Large intestine (tissue), 3 donors: ENCODE data around the gene DNAH8. TPM values are rescaled to one million over a fixed set of nuclear protein-coding genes. Genes with fewer than 3 reads are reported as not detected.
A peak's percentile ranks its signal among the peaks of the same experiment; 100 is the strongest.

Experiments used
- DNase-seq, 2 donors: peaks; one replicate each; pipeline versions ENCODE4 v3.0.0 to v3.0.0-alpha.2; 2013
- H3K27ac ChIP-seq: one replicate; pipeline ENCODE4 v1.5.1; 2013; ENCODE audit warnings: low read length
- H3K27me3 ChIP-seq: 2 replicates; pipeline ENCODE4 v1.6.1; 2013; ENCODE audit warnings: low read length; ENCODE audit not compliant: control insufficient read depth, insufficient read depth
- H3K36me3 ChIP-seq: 2 replicates; pipeline ENCODE4 v1.6.1; 2013; ENCODE audit warnings: low read length; ENCODE audit not compliant: control insufficient read depth, insufficient read depth
- H3K4me1 ChIP-seq: one replicate; pipeline ENCODE4 v1.6.1; 2013; ENCODE audit warnings: low read length; ENCODE audit not compliant: control insufficient read depth, insufficient read depth
- H3K4me3 ChIP-seq: one replicate; pipeline ENCODE4 v1.5.1; 2013; ENCODE audit warnings: low read length
- H3K9me3 ChIP-seq: one replicate; pipeline ENCODE4 v1.6.1; 2013; ENCODE audit warnings: mild to moderate bottlenecking, low read depth, low read length, moderate library complexity; ENCODE audit not compliant: control insufficient read depth
- WGBS: methylation state at CpG from one replicate; pipeline ENCODE4 v1.1.5; 2013; ENCODE audit warnings: low lambda C conversion rate; ENCODE audit not compliant: insufficient coverage; 5-methylcytosine and 5-hydroxymethylcytosine counted together
- polyA plus RNA-seq: library from polyadenylated mRNA; unstranded; fragments of 120-200 nt; gene quantifications from one replicate; pipeline ENCODE4 v1.2.1, GENCODE V29; 2013

The DNAH8 gene
- polyA plus RNA-seq, 1 donor, result 0.01 TPM

- Histone ChIP-seq H3K27me3 (peaks cover 47% of the 10 kb centered on the region), H3K36me3 (no peaks in the 10 kb centered on the region), H3K27ac (no peak overlapping the region), H3K4me1 (peaks cover 28% of the 10 kb centered on the region), H3K9me3 (peaks cover 5% of the 10 kb centered on the region), H3K4me3 (no peak overlapping the region)
- WGBS, result no CpG with 5 or more reads among the region's 9 CpGs
- DNase-seq, result no peak
Observed at GRCh38 chr6:39049575-39050283, 334.6 kb downstream of the DNAH8 start.

- no peak for DNase-seq
- WGBS, result no CpG with 5 or more reads among the region's 5 CpGs
- H3K27me3 ChIP-seq, result peaks cover 47% of the 10 kb centered on the region
Observed at GRCh38 chr6:39050453-39051112, 335.5 kb downstream of the DNAH8 start.

GRCh38 chr6:39051399-39052122, 336.4 kb downstream of the DNAH8 start:
- H3K4me3 ChIP-seq, result no peak overlapping the region
- H3K4me1 ChIP-seq, result peaks cover 31% of the 10 kb centered on the region
- H3K27ac ChIP-seq, result no peak overlapping the region
- no peaks in the 10 kb centered on the region for H3K36me3 ChIP-seq
- WGBS, result no CpG with 5 or more reads among the region's 4 CpGs
- no peak for DNase-seq
- peaks cover 44% of the 10 kb centered on the region for H3K27me3 ChIP-seq
- peaks cover 5% of the 10 kb centered on the region for H3K9me3 ChIP-seq

More at GRCh38 chr6:39050453-39051112, 335.5 kb downstream of the DNAH8 start:
- Histone ChIP-seq H3K9me3 (peaks cover 5% of the 10 kb centered on the region), H3K27ac (no peak overlapping the region), H3K36me3 (no peaks in the 10 kb centered on the region), H3K4me3 (no peak overlapping the region), H3K4me1 (peaks cover 31% of the 10 kb centered on the region)

GRCh38 chr6:39053016-39053624, 338.0 kb downstream of the DNAH8 start:
- no CpG with 5 or more reads among the region's 4 CpGs for whole genome bisulfite sequencing
- H3K27ac ChIP-seq, result no peak overlapping the region
- H3K9me3 ChIP-seq, result peaks cover 5% of the 10 kb centered on the region
- no peaks in the 10 kb centered on the region for H3K36me3 ChIP-seq
- DNase-seq, result no peak
- H3K4me3 ChIP-seq, result no peak overlapping the region
- peaks cover 30% of the 10 kb centered on the region for H3K27me3 ChIP-seq
- peaks cover 31% of the 10 kb centered on the region for H3K4me1 ChIP-seq

GRCh38 chr6:39053854-39054576, 338.9 kb downstream of the DNAH8 start:
- DNase-seq, result peak; percentile 70 to 82
- no peak overlapping the region for H3K4me3 ChIP-seq
- no peaks in the 10 kb centered on the region for H3K36me3 ChIP-seq
- no CpG with 5 or more reads among the region's 9 CpGs for WGBS
- H3K27me3 ChIP-seq, result peaks cover 21% of the 10 kb centered on the region
- peaks cover 25% of the 10 kb centered on the region for H3K4me1 ChIP-seq
- H3K27ac ChIP-seq, result no peak overlapping the region
- peaks cover under 1% of the 10 kb centered on the region for H3K9me3 ChIP-seq

- WGBS, result no CpG with 5 or more reads among the region's 9 CpGs
- Histone ChIP-seq H3K9me3 (no peaks in the 10 kb centered on the region), H3K4me3 (no peak overlapping the region), H3K36me3 (no peaks in the 10 kb centered on the region), H3K27ac (no peak overlapping the region), H3K27me3 (peaks cover 15% of the 10 kb centered on the region), H3K4me1 (peaks cover 30% of the 10 kb centered on the region)
- peak in 1 of 2 donors; percentile 52 for DNase-seq
Observed at GRCh38 chr6:39054577-39055142, 339.5 kb downstream of the DNAH8 start.

GRCh38 chr6:39055661-39056060, 340.6 kb downstream of the DNAH8 start:
- Histone ChIP-seq H3K4me1 (peaks cover 31% of the 10 kb centered on the region), H3K36me3 (no peaks in the 10 kb centered on the region), H3K4me3 (no peak overlapping the region), H3K27ac (no peak overlapping the region), H3K9me3 (no peaks in the 10 kb centered on the region), H3K27me3 (peaks cover 6% of the 10 kb centered on the region)
- DNase-seq, result no peak
- WGBS, result no CpG with 5 or more reads among the region's 7 CpGs

- H3K4me3 ChIP-seq, result no peak overlapping the region
- peaks cover 2% of the 10 kb centered on the region for H3K27me3 ChIP-seq
- H3K9me3 ChIP-seq, result no peaks in the 10 kb centered on the region
- no CpG with 5 or more reads among the region's 5 CpGs for WGBS
- no peaks in the 10 kb centered on the region for H3K36me3 ChIP-seq
- H3K27ac ChIP-seq, result no peak overlapping the region
- no peak for DNase-seq
- peaks cover 36% of the 10 kb centered on the region for H3K4me1 ChIP-seq
Observed at GRCh38 chr6:39056191-39056590, 341.1 kb downstream of the DNAH8 start.

GRCh38 chr6:39056681-39057080, 341.6 kb downstream of the DNAH8 start:
- H3K27me3 ChIP-seq, result no peaks in the 10 kb centered on the region
- no peak overlapping the region for H3K4me3 ChIP-seq
- peaks cover 41% of the 10 kb centered on the region for H3K4me1 ChIP-seq
- H3K9me3 ChIP-seq, result no peaks in the 10 kb centered on the region
- WGBS, result 94% methylated on average over 6 of the region's 9 CpGs
- H3K36me3 ChIP-seq, result no peaks in the 10 kb centered on the region
- no peak overlapping the region for H3K27ac ChIP-seq
- DNase-seq, result no peak
